Loucy (cell line): ENCODE data around the gene ADAMTS8.

Source experiments
- H2AFZ ChIP-seq: fragments of 200-600 bp; sonication (generic); 2 replicates; pipeline ENCODE4 v1.6.0; 2016; ENCODE audit warnings: antibody characterized with exemption, mild to moderate bottlenecking, low read length, moderate library complexity
- H3F3A ChIP-seq: fragments of 200-600 bp; 2 replicates; pipeline ENCODE4 v1.6.0; 2016; ENCODE audit warnings: antibody characterized with exemption, low read depth, mild to moderate bottlenecking
- H3K27me3 ChIP-seq: fragments of 200-600 bp; sonication (generic); 2 replicates; pipeline ENCODE4 v1.6.1; 2014; ENCODE audit warnings: low read length, mild to moderate bottlenecking; ENCODE audit not compliant: insufficient read depth, poor library complexity, severe bottlenecking
- H3K36me3 ChIP-seq: fragments of 200-600 bp; sonication (generic); 2 replicates; pipeline ENCODE4 v1.6.1; 2016; ENCODE audit warnings: low read length; ENCODE audit not compliant: insufficient read depth
- H3K4me1 ChIP-seq: fragments of 200-600 bp; sonication (generic); 2 replicates; pipeline ENCODE4 v1.5.1; 2014; ENCODE audit warnings: low read length, mild to moderate bottlenecking; ENCODE audit not compliant: insufficient read depth, poor library complexity, severe bottlenecking
- H3K4me2 ChIP-seq: fragments of 200-600 bp; sonication (generic); 2 replicates; pipeline ENCODE4 v1.6.0; 2014; ENCODE audit warnings: antibody characterized with exemption, low read length, low read depth, mild to moderate bottlenecking; ENCODE audit not compliant: poor library complexity, severe bottlenecking
- H3K4me3 ChIP-seq: fragments of 200-600 bp; sonication (generic); 2 replicates; pipeline ENCODE4 v1.5.1; 2014; ENCODE audit warnings: low read length, mild to moderate bottlenecking, mixed read lengths; ENCODE audit not compliant: poor library complexity, severe bottlenecking
- H3K79me2 ChIP-seq: fragments of 200-600 bp; sonication (generic); 2 replicates; pipeline ENCODE4 v1.6.1; 2014; ENCODE audit warnings: low read length; ENCODE audit not compliant: insufficient read depth
- H3K9ac ChIP-seq: fragments of 200-600 bp; sonication (generic); 2 replicates; pipeline ENCODE4 v1.6.0; 2014; ENCODE audit warnings: mild to moderate bottlenecking, low read depth, low read length, moderate library complexity; ENCODE audit not compliant: poor library complexity, severe bottlenecking
- H3K9me2 ChIP-seq: fragments of 200-600 bp; sonication (generic); replicated peaks from 2 replicates; pipeline ENCODE4 v1.6.1; 2016; ENCODE audit warnings: low read depth, low read length, mixed read lengths
- H3K9me3 ChIP-seq: fragments of 200-600 bp; sonication (generic); 2 replicates; pipeline ENCODE4 v1.6.1; 2014; ENCODE audit warnings: mild to moderate bottlenecking, antibody characterized with exemption, low read length, low read depth; ENCODE audit not compliant: insufficient read depth
- H4K20me1 ChIP-seq: fragments of 200-600 bp; sonication (generic); 2 replicates; pipeline ENCODE4 v1.6.0; 2014; ENCODE audit warnings: antibody characterized with exemption, low read length, mild to moderate bottlenecking; ENCODE audit not compliant: insufficient read depth, poor library complexity, severe bottlenecking
- EZH2phosphoT487 ChIP-seq: fragments of 200-600 bp; IDR thresholded peaks from 2 replicates; pipeline ENCODE4 v1.6.1; 2018; ENCODE audit warnings: antibody characterized with exemption, mild to moderate bottlenecking, moderate library complexity, borderline replicate concordance
- TF ChIP-seq, protein P1 (sequence below): fragments of 200-600 bp; sonication (generic); conservative IDR thresholded peaks from 2 replicates; pipeline ENCODE4 v1.5.1; 2014; ENCODE audit warnings: mild to moderate bottlenecking, antibody characterized with exemption, low read length

Gene ADAMTS8

DNA sequence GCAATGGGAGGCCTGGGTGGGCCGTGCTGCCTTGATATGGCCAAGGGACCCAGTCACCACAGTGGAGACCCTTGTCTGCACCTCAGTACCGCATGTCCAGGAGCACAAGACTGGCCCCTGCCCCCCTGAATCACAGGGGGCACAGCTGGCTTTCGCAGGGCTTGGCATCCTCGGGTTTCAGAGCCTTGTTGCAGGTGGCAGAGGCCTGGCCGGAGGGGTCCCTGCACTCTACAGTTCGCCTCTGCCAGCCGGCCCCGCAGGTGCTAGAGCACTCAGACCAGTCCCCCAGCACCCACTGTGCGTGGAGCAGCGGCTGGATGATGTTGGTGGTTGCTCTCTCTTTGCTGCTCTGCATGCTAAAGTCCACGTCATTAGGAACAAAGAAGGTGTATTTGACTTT is 23.0 kb downstream of the ADAMTS8 start:
- no peaks in the 10 kb centered on the region for H3K9me3 ChIP-seq
- no peaks in the 10 kb centered on the region for H3K27me3 ChIP-seq
- no peak overlapping the region for H3K4me2 ChIP-seq
- H3K9me2 ChIP-seq = no peaks in the 10 kb centered on the region
- no peaks in the 10 kb centered on the region for H3K79me2 ChIP-seq
- TF ChIP-seq EZH2phosphoT487 = no peak
- TF ChIP-seq, protein P1, sequence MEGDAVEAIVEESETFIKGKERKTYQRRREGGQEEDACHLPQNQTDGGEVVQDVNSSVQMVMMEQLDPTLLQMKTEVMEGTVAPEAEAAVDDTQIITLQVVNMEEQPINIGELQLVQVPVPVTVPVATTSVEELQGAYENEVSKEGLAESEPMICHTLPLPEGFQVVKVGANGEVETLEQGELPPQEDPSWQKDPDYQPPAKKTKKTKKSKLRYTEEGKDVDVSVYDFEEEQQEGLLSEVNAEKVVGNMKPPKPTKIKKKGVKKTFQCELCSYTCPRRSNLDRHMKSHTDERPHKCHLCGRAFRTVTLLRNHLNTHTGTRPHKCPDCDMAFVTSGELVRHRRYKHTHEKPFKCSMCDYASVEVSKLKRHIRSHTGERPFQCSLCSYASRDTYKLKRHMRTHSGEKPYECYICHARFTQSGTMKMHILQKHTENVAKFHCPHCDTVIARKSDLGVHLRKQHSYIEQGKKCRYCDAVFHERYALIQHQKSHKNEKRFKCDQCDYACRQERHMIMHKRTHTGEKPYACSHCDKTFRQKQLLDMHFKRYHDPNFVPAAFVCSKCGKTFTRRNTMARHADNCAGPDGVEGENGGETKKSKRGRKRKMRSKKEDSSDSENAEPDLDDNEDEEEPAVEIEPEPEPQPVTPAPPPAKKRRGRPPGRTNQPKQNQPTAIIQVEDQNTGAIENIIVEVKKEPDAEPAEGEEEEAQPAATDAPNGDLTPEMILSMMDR = no peak
- H3F3A ChIP-seq = no peaks in the 10 kb centered on the region
- H2AFZ ChIP-seq = no peak overlapping the region
- H3K9ac ChIP-seq = no peak overlapping the region
- no peaks in the 10 kb centered on the region for H4K20me1 ChIP-seq
- H3K36me3 ChIP-seq = no peaks in the 10 kb centered on the region
- no peaks in the 10 kb centered on the region for H3K4me1 ChIP-seq
- no peak overlapping the region for H3K4me3 ChIP-seq

DNA sequence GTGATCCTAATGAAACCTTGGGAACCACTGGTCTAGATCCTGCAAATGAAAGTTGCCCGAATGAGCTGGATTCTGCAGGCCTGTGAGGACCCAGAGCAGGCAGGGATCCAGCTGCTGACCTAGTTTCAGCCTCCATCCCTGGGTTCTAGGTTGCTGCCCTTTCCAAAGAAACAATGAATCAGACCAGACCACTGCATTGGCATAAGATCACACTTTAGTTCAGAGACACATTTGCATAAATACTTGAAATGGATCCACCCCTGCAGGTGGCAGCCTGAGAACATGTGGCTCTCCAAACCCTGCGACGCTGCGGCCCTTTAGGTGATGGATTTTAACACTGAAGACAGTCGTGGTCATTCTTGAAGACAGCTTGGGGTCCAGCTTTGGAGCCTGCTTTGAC is 23.7 kb downstream of the ADAMTS8 start:
- no peaks in the 10 kb centered on the region for H3F3A ChIP-seq
- no peaks in the 10 kb centered on the region for H3K36me3 ChIP-seq
- no peaks in the 10 kb centered on the region for H3K9me3 ChIP-seq
- H3K4me2 ChIP-seq = no peak overlapping the region
- H2AFZ ChIP-seq = no peak overlapping the region
- H3K9ac ChIP-seq = no peak overlapping the region
- no peaks in the 10 kb centered on the region for H4K20me1 ChIP-seq
- TF ChIP-seq, protein P1 = no peak
- H3K27me3 ChIP-seq = no peaks in the 10 kb centered on the region
- H3K9me2 ChIP-seq = no peaks in the 10 kb centered on the region
- H3K4me1 ChIP-seq = no peaks in the 10 kb centered on the region
- H3K79me2 ChIP-seq = no peaks in the 10 kb centered on the region
- H3K4me3 ChIP-seq = no peak overlapping the region

DNA sequence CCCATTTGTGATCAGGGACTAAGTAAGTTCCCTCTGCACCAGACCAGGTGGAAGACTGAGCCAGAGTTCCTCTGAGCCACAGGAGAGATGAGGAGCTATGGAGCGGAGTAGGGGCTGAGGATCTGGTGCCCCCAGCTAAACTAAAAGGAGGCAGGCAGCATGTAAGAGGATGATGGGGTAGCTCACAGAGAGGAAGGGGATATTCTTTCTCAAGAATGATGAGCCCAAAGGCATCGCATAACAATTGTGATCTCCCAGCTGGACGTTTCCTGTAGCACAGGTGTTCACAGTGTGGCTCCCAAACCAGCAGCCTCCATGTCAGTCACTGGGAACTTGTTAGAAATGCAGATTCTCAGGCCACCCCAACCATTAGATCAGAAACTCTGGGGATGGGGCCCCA is 24.4 kb downstream of the ADAMTS8 start:
- no peak overlapping the region for H3K9ac ChIP-seq
- no peak overlapping the region for H2AFZ ChIP-seq
- no peaks in the 10 kb centered on the region for H3K9me2 ChIP-seq
- H3F3A ChIP-seq = no peaks in the 10 kb centered on the region
- TF ChIP-seq, protein P1 = no peak
- TF ChIP-seq EZH2phosphoT487 = no peak
- H3K4me3 ChIP-seq = no peak overlapping the region
- no peaks in the 10 kb centered on the region for H3K27me3 ChIP-seq
- H3K9me3 ChIP-seq = no peaks in the 10 kb centered on the region
- H3K4me1 ChIP-seq = no peaks in the 10 kb centered on the region
- no peak overlapping the region for H3K4me2 ChIP-seq
- H4K20me1 ChIP-seq = no peaks in the 10 kb centered on the region
- H3K79me2 ChIP-seq = no peaks in the 10 kb centered on the region
- no peaks in the 10 kb centered on the region for H3K36me3 ChIP-seq
